HG02759 (cell line): ENCODE data around the gene NELL1.

ENCODE experiments used
- ATAC-seq: cut with Tn5 transposase; IDR thresholded peaks from one replicate; pipeline ENCODE4 v1.9.1; 2021; ENCODE audit warnings: mild to moderate bottlenecking, moderate library complexity; ENCODE audit not compliant: unreplicated experiment

The NELL1 gene

DNA sequence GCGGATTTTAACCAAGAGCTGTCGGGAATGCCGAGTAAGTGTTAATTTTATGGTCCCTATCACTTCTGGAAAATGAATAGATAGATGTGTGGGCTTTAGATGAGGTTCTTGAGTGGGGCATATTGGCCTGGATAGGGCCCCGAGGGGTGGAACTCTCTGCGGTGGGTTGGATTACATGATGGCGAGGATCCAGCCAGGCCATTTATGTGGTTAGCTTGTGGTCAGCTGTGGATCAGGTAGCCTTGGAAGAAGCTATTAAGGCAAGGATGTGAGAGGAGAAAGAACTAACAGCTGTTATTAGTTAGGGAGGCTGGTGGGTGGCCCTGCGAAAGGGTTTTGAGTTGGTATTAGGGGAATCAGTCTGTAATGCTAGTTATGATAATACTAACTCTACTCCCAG lies 268.4 kb downstream of the NELL1 start:
- no peak for ATAC-seq

- no peak for ATAC-seq
Measured at GRCh38 chr11:20949585-20949984, 280.2 kb downstream of the NELL1 start.

- no peak for ATAC-seq
Measured at GRCh38 chr11:20962581-20962980, 293.2 kb downstream of the NELL1 start.

DNA sequence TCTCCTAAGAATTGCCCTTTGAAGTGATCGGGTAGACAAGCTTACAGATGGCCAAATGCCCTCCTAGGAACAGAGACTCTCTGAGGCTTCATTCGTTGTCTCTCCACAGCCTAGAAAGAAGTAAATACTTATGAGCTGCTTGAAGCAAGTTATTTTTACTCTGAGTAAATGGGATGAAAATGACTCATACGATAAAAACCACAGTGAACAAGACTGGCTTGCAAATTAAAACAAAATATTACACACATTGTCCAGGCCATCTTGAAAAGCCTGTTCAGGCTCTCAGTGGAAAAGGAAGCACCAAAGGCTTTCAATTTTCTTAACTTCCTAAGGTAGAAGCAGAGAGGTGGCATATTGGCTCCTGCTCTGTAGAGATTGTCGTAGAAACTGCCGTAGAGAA lies 294.2 kb downstream of the NELL1 start:
- ATAC-seq = no peak

- ATAC-seq = no peak
Measured at GRCh38 chr11:20964985-20965384, 295.6 kb downstream of the NELL1 start.

GRCh38 chr11:20966489-20966888 lies 297.1 kb downstream of the NELL1 start:
- ATAC-seq = no peak

DNA sequence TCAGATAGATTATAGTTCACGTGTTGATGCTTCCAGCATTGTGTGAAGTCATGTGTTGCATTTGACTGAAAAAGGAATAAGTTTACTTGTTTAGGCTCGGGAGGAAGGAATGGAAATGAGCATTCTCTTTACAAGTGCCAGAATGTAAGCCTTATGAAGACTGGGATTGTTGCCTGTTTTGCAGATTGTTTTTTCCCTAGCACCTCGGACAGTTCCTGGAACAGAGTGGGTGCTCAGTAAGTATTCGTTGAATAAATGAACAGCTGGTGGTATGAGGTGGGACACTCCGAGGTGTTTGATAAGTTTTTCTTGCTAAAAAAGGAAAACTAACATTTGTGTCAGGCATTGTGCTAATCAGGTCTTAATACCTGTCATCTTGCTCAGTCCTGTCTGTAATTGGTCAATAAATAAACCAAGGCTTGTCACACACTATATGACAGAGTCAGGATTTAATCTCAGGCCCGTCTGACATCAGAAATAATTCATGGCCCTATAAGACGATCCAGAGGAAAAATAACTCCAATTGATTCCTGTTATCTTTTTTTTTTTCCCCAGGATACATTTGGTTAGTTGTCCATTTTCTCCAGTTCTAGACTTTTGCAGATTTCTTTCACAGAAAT lies 304.7 kb downstream of the NELL1 start:
- ATAC-seq = no peak

DNA sequence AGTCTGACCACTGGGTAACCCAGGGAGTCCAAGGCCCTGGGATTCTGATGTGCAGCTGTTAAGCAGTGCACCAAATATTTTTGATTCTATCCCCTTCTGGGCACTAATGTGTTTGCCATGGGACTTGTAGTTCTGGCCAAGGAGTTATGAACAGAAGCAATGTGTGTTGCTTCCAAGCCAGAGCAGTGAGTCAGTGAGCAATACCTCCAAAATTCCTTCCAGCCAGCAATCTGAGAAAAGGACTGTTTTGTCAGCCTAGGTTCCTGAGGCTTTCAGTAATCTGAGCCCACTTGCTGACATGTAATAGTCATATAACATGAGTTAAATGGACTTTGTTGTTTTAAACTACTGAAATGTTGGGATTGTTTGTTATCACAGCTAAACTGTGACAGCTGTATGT lies 311.4 kb downstream of the NELL1 start:
- no peak for ATAC-seq

GRCh38 chr11:20990447-20990846 lies 321.1 kb downstream of the NELL1 start:
- ATAC-seq = no peak

DNA sequence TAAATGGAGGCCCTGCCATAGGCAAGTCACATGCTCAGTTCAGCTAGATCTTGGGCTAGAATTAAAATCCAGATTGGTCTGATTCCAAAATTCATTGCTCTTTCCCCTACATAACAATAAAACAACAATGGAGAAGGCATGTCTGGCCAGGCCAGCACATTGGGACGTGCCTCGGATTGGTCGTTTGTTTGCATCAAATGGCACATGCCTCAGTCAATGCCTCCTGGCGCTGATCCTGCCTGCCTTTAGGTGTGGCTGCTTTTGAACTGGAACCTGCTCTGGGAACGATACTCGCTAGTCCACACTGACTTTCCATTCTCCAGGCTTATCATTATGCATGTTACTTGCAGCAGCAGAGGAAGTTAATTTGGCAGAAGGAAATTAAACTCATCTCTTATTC lies 322.1 kb downstream of the NELL1 start:
- no peak for ATAC-seq

DNA sequence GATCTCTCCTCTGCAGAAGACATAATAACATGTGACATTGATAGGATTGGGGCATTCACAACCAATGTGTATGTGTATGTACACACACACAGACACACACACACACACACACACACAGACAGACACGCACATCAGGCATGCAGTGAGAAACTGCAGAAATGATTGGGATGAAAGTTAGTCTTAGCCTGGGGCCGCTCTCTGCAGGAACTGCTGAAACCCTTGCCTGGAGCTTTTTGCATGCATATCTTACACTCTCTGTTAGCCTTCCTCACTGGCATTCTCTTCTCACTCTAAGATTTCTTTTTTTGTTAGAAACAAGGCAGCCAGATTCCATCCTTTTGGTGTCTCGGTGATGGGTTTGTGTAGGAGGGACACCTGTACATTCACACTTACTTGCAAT lies 337.9 kb downstream of the NELL1 start:
- ATAC-seq = no peak

DNA sequence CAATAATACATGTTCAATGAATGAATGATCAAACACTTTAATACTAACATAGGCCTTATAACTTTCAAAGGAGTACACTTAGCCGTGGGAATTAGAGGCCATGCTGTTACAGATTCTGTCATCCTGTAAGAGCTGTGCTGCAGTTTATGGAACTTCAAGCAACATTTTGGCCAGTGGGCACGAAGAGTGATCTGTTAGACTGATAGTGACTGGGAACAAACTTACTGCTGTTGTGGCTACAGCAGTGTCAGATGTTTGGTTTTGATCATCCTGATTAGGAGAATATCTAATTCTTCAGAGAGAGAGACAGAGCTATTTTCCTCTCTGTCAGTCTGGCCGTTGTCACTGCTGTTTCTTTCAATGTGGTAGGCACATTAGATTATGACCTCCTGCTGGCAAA lies 348.9 kb downstream of the NELL1 start:
- ATAC-seq = no peak

- no peak for ATAC-seq
Measured at GRCh38 chr11:21026685-21027084, 357.3 kb downstream of the NELL1 start.

DNA sequence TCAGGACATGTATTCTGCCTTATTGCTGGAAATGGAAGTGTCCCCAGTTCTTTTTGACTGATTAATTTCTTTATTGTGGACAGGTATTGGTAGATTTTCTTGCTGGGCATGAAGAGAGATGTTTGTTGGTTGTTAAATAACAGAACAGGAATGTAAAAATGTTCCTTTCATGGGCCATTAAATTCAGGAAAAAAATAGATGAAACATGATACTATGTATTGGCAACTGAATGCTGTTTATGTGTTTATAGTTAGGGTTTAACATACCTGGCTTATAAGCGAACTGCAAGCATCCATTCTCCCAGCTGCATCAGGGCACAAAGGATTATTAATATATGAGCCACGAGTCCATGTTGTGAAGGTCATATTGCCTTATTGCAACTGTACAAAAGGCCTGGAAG lies 368.5 kb downstream of the NELL1 start:
- ATAC-seq = no peak

- ATAC-seq = no peak
Measured at GRCh38 chr11:21038801-21039200, 369.4 kb downstream of the NELL1 start.

- no peak for ATAC-seq
Measured at GRCh38 chr11:21040630-21041029, 371.2 kb downstream of the NELL1 start.

DNA sequence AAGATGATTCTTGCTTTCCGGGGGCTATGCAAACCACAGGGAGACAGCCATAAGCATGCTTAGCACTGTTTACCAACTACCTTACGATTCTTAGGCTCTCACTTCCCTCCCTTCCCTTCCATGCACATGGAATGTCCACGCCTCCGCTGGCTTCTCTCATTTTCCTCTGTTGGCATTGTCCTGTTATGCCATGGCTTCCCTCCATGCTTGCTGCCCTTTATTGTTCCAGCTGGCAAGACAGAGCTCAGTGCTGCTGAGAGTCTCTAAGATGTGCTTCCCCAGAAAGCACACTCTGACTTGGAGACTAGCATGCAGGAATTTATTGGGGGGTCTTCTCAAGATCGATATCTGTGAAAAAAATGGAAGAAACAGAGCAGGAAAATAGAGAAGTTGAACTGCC lies 379.2 kb downstream of the NELL1 start:
- no peak for ATAC-seq

- ATAC-seq = no peak
Measured at GRCh38 chr11:21053466-21053865, 384.1 kb downstream of the NELL1 start.

DNA sequence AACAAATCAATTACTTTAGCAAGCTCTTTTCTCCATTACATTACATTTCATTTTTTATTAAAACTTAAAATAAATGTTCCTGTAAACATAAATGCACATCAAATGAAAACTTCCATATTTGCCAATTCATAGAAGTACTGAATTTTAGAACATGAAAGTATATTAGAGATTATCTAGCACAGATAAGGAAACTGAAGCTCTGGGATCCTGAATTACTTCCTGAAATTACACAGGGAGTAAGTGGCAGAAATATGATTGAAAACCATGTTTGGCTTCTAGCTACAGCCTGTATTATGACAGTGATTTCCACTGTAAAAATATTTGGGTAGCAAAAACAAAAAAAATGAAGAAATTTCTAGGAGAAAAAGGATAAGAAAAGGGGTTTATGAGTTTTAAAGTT lies 387.3 kb downstream of the NELL1 start:
- no peak for ATAC-seq

- ATAC-seq = no peak
Measured at GRCh38 chr11:21059879-21060278, 390.5 kb downstream of the NELL1 start.

DNA sequence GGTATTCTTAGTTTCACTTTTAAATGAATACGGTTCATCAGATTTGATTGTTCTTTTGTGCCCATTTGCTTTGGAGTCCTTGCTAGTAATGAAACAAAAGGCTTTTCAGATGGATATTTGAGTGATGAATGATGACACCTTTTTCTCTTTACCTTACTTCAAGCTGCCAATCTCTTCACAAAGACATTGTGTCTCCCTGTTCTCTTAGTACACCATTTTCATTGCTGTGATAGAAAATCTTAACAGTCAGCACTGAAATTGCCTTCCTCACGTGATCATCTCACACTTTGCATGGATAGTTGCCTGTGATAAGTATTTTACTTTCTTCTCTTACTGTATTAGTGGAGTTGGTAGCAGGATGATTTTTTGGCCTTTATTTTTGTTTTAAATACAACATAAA lies 396.6 kb downstream of the NELL1 start:
- ATAC-seq = no peak

DNA sequence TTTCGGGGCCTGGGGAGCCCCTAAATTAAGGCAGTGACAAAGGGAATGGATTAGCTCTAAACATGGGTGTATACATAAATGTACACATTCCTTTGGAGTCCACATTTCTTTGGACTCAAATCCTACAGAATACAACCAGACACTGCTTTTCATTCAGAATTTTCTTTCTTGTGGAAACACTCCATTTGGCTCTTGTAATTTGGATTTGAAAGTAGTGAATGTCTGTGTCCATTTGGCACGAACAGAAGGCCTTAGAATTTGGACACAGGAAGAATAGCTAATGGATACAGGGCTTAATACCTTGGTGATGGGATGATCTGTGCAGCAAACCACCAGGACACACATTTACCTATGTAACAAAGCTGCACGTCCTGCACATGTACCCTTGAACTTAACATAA lies 399.5 kb downstream of the NELL1 start:
- ATAC-seq = no peak

DNA sequence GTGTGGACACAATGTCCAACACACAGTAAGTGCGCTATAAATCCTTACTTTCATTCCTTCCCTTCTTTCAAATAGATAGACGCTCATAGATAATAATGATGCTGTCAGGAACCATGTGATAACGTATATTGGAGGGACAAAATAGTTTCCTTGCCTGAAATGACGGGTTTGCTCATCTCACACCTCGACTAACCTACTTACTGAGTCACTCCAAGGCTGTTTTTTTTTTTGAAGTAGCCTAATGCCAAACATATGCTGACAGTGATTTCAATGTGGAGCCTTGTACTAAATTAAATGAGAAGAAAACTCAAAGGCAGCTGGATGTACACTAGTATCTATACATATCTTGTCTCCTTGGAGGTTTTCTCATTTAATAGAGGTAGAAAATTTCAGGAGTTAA lies 400.5 kb downstream of the NELL1 start:
- no peak for ATAC-seq

DNA sequence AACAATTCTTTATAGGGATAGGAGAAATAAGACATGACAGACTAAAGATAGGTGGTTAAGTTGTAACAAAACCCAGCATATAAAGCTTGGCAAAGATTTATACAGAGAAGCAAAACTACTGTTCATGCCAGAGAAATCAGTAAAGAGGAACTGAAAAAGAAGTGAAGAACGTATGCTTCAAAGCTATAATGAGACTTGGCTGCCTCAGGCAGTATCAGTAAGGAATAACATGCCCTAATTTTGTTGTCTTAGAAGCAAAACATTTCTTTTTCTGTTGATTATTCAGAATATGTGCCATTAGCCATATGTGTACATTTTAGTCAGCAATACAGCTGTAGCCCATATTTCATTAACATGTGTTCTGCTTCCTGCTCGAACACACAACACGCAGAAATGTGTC lies 403.2 kb downstream of the NELL1 start:
- ATAC-seq = peak; percentile 47
